ENCODE data around the gene HASPIN. TPM values are rescaled to one million over a fixed set of nuclear protein-coding genes. Genes with fewer than 3 reads are reported as not detected.
A peak's percentile ranks its signal among the peaks of the same experiment; 100 is the strongest.

HASPIN gene
- total and polyA plus RNA-seq, 2 of the 8 experiments (the other 6 are each of a cell fraction or from before 2014, with no cell fraction given), result 7.8 to 29.5 TPM

GRCh38 chr17:3754458-3755334, 31.0 kb downstream of the HASPIN start:
- Histone ChIP-seq H2AFZ (ENCODE audit: low read length) (no peak overlapping the region; the same call in 1 of the 2 replicates), H3K9ac (replicated peaks in 1 of 4; ENCODE audit: extremely low read depth in 1 of 4, low read depth in 3 of 4, low read length in 3 of 4) (peak overlapping the region; percentile 57 to 78 (median 72))
- TF ChIP-seq CREB1 (IDR thresholded peaks at IDR 0.05) (peak; percentile 38), POLR2AphosphoS5 (IDR thresholded peaks at IDR 0.05; ENCODE audit: low read depth, low read length) (peak; percentile 60), PHF8 (conservative IDR thresholded peaks at IDR 0.05; ENCODE audit: low read depth, low read length) (peak; percentile 79), CHD2 (IDR thresholded peaks at IDR 0.05; ENCODE audit: low read length) (no peak), TCF12 (IDR thresholded peaks at IDR 0.05; ENCODE audit: low read depth, low read length) (0 out of 2 replicates have a peak, but pooled peaks have one; percentile 38), SIX5 (IDR thresholded peaks at IDR 0.05; ENCODE audit: low read depth, low read length) (no peak), SIRT6 (IDR thresholded peaks at IDR 0.05; ENCODE audit: low read length) (no peak), KDM5A (IDR thresholded peaks at IDR 0.05; ENCODE audit: low read length) (no peak), POU5F1 (IDR thresholded peaks at IDR 0.05; ENCODE audit: low read depth, low read length) (no peak), RAD21 (IDR thresholded peaks at IDR 0.05 in 1 of 2, conservative IDR thresholded peaks at IDR 0.05 in 1 of 2; ENCODE audit: low read depth in 2 of 2, low read length in 2 of 2) (no peak), RNF2 (IDR thresholded peaks at IDR 0.05; ENCODE audit: borderline replicate concordance, low read depth, low read length, missing control alignments, poor library complexity, severe bottlenecking) (no peak)

More at GRCh38 chr17:3754458-3755334, 31.0 kb downstream of the HASPIN start:
- Histone ChIP-seq H2AK5ac (ENCODE audit: low read depth, low read length) (no peak overlapping the region), H4K8ac (ENCODE audit: extremely low read depth, insufficient read depth, low read length) (peak overlapping the region; percentile 81), H3K56ac (replicated peaks; ENCODE audit: insufficient read length, low read depth, low read length) (no peak overlapping the region), H2BK120ac (replicated peaks; ENCODE audit: low read depth, low read length) (no peak overlapping the region), H3K23ac (ENCODE audit: insufficient read length) (no peak overlapping the region), H3K27me3 (replicated peaks in 1 of 4; ENCODE audit: control insufficient read depth in 3 of 4, extremely low read depth in 1 of 4, insufficient read depth in 3 of 4, low read length in 3 of 4) (no peaks in the 10 kb centered on the region), H3K14ac (ENCODE audit: insufficient read length) (no peak overlapping the region), H3K4me1 (replicated peaks in 1 of 4; ENCODE audit: control insufficient read depth in 3 of 4, insufficient read depth in 4 of 4, low read length in 3 of 4) (peaks cover 0 to 5% (median 3%) of the 10 kb centered on the region in 4 experiments; a peak in 4 of 7 replicates), H2BK5ac (ENCODE audit: low read depth, low read length) (peak overlapping the region; percentile 66; the same call in 1 of the 2 replicates), H3K79me2 (ENCODE audit: control insufficient read depth in 1 of 2, insufficient read depth in 2 of 2, low read length in 2 of 2) (no peaks in the 10 kb centered on the region), H3K9me3 (ENCODE audit: insufficient read depth in 2 of 2, low read depth in 1 of 2, low read length in 1 of 2) (no peaks in the 10 kb centered on the region), H4K20me1 (replicated peaks in 1 of 2; ENCODE audit: control insufficient read depth in 1 of 2, insufficient read depth in 2 of 2, low read length in 2 of 2) (no peaks in the 10 kb centered on the region), H4K5ac (ENCODE audit: insufficient read length, low read depth, low read length) (peak overlapping the region; percentile 75), H4K91ac (replicated peaks; ENCODE audit: insufficient read length, low read length) (peak overlapping the region; percentile 72), H2BK20ac (ENCODE audit: low read length) (no peak overlapping the region), H3K27ac (ENCODE audit: low read depth, low read length) (peak overlapping the region; percentile 60; the same call in 1 of the 2 replicates), H3K4ac (replicated peaks; ENCODE audit: insufficient read length, low read depth, low read length) (no peak overlapping the region), H3K18ac (ENCODE audit: extremely low read depth, low read length) (peak overlapping the region; percentile 78; the same call in 1 of the 2 replicates), H3K4me3 (ENCODE audit: extremely low read depth in 1 of 4, insufficient read depth in 2 of 4, low read depth in 3 of 4, low read length in 4 of 4) (peak overlapping the region; percentile 57 to 73 (median 66)), H2BK15ac (ENCODE audit: low read length) (no peak overlapping the region), H3K79me1 (ENCODE audit: low read depth, low read length) (no peaks in the 10 kb centered on the region), H3K4me2 (ENCODE audit: insufficient read depth in 1 of 2, low read depth in 2 of 2, low read length in 2 of 2) (peak overlapping the region; percentile 89 to 96), H3K23me2 (ENCODE audit: low read depth, low read length) (peaks cover 4% of the 10 kb centered on the region; the same call in 1 of the 2 replicates), H3K36me3 (ENCODE audit: control insufficient read depth in 2 of 4, insufficient read depth in 4 of 4, low read length in 3 of 4) (no peaks in the 10 kb centered on the region), H2BK12ac (ENCODE audit: low read depth, low read length) (peak overlapping the region; percentile 30; the same call in 1 of the 2 replicates)
- ChIA-PET CTCF (ENCODE audit: partially characterized antibody) (interaction anchor here (0.7 to 1.9 kb wide), 6 partner anchors 15 to 90 kb away, joined by 3 to 17 read pairs (median 5); partner anchors contain the start of gene NCBP3), POLR2A (ENCODE audit: partially characterized antibody) (interaction anchor here (0.6 to 1.4 kb wide), 2 partner anchors 91 to 1432 kb away, joined by 3 read pairs; no protein-coding TSS in a partner anchor)
- peak; percentile 99 to 100 for DNase-seq (ENCODE audit: low read depth in 1 of 2, low spot score in 2 of 2)
- WGBS, 2 experiments (ENCODE audit: extremely low coverage in 1 of 2, insufficient coverage in 1 of 2, insufficient read length in 1 of 2, insufficient replicate concordance in 2 of 2, low coverage in 1 of 2, low lambda C conversion rate in 2 of 2, missing lambda C conversion rate in 1 of 2), result 7% methylated on average over 23 of the region's 56 CpGs; no CpG with 5 or more reads in 1 of the 2 experiments
- FAIRE-seq, result peak; percentile 68

Data from H1 (cell line).